Fibroblast of skin of left biceps (primary cell): ENCODE results near the gene ATP9A.
A peak's percentile ranks its signal among the peaks of the same experiment; 100 is the strongest.
"Not testable (repeated sequence)": the region's sequence is repeated elsewhere in the genome, so short reads cannot be mapped to it uniquely, and the experiment has no call there.

Experiments used
- DNase-seq, 2 experiments: peaks; one replicate each; pipeline ENCODE4 v3.0.0-alpha.2; 2013; ENCODE audit warnings: low read depth in 2 of 2

ATP9A gene

DNA sequence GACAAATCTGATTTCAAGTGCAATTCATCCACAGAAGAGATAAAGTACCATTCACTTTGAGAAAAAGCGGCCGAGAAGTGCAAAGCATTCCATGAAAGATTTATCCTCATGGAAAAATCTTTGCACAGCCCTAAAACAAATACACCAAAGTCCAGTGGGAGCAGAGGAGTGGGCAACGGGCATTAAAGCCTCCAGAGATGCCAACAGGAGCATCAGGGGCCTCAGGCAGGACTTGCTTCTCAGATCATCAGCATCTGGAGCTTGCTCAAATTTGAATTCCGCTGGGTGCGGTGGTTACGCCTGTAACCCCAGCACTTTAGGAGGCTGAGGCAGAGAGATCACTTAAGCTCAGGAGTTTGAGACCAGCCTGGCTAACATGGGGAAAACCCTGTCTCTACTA, 115.0 kb downstream of the ATP9A start:
- no peak for DNase-seq

DNA sequence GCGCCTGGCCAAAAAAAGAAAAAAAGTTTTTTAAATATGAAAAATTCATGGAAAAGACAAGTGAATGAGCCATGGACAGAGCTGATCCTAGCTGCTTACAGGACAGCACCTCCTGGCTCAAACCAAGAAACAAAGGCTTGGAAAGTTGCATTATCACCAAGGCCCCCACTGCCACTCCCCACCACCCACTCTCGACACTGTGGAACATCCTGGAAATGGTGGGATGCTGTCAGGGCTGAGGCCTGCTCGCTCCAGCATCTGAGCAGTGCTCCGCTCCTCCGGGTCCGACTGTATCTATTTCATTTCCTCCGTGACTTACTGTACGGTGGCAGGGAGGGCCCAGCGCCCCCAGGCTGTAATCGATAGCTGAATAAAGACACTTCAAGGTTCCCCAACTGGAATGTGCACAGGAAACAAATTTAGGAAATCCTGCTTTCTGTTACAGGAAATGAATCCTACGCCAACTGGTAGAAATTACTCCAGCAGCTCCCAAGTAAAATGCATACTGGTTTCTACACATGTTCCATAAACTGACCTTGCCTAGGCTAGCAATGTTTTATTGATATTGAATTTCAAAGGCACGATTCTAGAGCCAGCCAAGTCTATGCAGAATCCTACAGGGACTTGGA, 116.2 kb downstream of the ATP9A start:
- DNase-seq, result no peak

DNA sequence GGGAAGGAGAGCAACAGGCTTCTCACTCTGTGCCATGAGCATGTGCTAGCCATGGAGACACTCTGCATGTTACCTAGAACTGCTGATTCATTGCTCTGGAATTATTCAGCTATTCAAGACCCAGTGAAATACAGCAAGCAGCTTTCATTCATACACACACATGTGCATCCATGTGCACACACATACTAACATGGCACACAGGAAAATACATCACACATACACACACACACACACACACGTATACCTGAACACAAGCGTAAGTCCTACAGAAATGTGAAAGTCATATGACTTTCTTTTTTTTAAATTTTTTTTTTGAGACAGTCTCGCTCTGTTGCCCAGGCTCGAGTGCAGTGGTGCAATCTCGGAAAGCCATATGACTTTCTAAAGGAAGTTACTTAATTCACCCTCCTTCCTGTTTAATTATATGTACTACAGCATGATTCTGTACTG, 117.5 kb downstream of the ATP9A start:
- peak in 1 of 2 experiments; percentile 41 for DNase-seq

DNA sequence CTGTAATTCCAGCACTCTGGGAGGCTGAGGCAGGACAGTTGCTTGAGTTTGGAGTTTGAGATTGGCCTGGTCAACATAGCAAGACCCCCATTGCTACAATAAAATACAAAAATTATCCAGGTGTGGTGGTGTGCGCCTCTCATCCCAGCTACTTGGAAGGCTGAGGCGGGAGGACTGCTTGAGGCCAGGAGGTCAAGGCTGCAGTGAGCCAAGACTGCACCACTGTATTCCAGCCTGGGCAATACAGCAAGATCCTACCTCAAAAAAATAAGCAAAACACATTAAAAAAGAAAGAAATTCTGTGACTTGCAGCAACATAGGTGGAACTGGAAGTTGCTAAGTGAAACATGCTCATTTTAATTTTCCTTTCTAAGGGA, 119.6 kb downstream of the ATP9A start:
- no peak for DNase-seq

DNA sequence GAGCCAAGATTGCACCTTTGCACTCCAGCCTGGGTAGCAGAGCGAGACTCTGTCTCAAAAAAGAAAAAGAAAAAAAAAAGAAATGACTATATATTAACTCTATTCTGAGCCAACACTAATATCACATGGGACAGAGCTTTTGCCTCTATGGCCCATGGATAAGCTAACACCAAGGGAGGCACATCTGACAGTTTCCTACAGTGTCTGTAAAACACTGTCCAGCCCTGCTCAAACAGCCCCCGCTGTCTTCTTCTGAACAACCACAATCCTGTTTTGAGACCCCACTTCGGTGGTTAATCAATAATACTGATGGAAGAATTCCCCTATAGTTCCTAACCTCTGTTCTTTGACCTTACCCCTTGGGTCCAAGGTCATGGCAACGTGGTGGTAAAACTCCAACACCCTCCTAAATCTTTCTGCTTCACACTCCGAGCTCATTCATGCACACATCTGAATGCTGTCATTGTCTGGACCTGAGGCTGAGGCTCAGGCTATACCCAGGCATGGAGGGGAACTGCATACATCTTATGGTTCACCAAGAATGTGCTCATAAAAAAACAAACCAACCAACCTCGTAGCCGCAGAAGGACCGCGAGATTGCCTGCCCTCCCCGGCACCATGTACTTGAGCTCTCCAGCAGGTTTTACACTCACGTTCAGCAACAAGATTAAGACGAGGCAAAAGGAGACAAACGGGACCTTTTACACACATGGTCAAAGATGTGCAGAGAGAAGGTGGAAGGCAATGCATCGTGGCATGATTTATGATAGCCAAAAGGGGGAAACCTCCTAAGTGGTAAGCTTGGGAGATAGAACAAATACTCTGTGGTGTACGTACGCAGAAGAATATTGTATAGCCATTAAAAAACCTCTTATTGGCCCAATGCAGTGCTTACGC, 120.3 kb downstream of the ATP9A start:
- DNase-seq, result no peak

DNA sequence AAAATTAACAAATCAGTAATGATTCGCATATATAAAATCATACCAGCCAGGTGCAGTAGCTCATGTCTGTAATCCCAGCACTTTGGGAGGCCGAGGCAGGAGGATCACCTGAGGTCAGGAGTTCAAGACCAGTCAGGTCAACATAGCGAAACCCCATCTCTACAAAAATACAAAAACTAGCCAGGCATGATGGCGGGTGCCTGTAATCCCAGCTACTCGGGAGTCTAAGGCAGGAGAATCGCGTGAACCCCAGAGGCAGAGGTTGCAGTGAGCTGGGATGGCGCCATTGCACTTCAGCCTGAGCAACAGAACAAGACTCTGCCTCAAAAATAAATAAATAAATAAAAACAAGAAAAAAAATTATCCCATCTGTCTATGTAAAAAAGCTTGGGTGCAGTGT, 124.4 kb downstream of the ATP9A start:
- DNase-seq, result not testable (repeated sequence)

DNA sequence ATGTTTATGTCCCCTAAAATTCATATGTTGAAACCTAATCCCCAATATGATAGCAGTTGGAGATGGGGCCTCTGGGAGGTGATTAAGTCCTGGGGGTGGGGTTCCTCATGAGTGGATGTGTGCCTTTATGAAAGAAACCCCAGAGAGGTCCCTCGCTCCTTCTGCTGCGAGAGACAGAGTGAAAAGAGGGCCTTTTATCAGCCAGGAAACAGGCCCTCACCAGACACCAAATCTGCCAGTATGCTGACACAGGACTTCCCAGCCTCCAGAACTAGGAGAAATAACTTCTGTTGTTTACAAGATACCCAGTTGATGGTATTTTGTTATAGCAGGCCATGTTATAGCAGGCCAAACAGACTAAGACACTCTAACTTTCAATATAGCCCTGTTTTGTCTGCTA, 124.8 kb downstream of the ATP9A start:
- DNase-seq, result no peak

DNA sequence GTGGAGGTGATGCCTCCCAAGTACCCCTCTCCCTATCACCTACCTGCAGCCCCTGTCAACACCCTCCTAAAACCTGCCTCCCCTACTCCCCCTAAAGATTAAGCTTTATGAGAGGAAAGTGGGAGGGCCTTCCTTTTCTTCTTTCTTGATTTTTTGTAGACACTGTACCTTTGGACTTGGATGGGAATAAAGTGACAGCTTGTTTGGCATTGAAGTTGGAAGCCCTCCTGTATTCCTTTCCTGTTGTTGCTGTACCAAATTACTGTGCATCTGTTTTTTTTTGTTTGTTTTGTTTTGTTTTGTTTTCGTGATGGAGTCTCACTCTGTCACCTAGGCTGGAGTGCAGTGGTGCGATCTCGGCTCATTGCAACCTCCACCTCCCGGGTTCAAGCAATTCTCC, 126.3 kb downstream of the ATP9A start:
- DNase-seq, result no peak

DNA sequence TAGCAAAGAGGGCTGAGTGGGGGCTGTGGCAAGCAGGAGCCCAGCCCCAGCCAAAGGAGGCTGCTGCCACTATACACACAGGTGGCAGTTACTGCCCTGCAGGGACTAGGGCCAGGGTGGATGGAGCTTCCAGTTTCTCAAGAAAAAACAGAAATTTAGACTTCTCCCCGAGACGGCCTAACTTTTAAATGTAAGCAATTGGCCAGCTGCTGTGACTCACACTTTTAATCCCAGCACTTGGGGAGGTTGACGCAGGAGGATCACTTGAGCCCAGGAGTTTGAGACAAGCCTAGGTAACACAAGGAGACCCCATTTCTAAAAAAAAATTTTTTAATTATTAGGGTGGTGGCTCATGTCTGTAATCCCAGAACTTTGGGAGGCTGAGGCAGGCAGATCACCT, 127.4 kb downstream of the ATP9A start:
- DNase-seq, result no peak

DNA sequence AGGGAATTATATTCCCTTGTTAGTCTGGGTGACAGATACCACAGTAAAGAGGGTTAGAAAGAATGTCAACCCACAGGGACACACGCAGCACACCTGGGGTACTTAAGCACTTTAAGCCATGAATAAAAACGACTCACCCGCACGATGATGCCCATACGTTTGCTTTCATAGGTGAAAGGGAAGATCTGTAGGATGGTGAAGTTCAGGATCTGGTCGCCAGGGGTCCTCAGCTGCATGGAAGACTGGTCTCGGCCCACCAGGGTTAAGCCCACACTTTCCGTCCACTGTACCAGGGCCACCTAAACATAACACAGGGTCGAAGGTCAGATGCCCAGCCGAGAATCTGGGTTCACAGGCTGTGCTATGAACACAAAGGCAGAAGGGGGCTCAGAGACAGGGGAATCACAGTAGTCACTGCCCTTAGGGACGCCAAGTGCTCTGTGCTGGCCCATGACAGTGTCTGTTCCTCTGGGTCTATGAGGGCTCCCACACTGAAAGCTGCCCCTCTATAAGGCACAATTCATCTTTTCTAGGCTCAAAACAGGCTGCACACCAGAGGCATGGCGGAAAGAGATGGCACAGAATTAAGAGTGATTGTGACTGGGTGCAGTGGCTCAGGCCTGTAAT, 128.9 kb downstream of the ATP9A start:
- no peak for DNase-seq

DNA sequence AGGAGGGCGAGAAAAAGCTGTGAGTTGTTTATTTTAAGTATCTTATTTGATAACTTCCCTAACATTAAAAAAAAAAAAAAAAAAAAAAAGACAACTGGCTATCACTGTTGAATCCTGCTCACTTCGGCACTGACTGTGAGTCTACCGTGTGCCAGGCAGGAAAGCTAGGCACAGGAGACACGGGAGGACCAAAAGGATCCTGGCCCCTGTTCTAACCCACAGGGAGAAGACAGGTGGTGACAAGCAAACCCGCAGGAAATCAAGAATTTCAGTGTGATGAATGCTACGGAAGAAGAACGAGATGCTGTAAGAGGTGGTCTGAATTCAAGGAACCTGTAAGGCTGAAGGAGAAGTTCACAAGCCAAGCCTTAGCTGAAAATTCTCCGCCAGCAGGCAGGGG, 130.9 kb downstream of the ATP9A start:
- DNase-seq, result no peak

DNA sequence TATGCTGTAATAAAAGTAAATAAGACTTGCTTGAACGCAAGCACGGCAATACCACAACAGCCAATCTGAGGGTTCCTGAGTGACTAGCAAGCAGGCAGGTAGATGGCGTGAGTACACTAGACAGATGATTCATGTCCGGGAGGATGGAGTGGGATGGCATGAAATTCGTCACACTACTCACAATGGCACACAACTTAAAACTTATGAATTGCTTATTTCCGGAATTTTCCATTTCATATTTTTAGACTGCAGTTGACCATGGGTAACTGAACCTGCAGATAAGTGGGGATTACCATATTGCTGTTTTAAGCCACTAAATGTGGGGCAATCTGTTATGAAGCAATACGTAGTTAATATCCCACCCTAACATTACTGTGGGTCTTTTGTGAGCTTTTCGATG, 132.1 kb downstream of the ATP9A start:
- DNase-seq, result no peak

DNA sequence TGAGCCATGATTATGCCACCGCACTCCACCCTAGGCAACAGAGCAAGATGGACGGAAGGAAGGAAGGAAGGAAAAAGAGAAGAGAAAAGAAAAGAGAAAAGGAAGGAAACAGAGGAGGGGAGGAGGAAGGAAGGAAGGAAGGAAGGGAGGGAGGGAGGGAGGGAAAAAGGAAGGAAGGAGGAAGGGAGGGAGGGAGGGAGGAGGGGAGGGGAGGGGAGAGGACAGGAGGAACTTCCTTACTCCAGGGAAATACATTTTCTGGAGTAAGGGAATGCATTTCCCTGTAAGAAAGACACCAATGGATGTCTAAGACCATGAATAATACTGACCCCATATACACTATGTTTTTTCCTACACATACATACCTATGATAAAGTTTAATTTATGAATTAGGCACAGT, 132.5 kb downstream of the ATP9A start:
- no peak for DNase-seq

DNA sequence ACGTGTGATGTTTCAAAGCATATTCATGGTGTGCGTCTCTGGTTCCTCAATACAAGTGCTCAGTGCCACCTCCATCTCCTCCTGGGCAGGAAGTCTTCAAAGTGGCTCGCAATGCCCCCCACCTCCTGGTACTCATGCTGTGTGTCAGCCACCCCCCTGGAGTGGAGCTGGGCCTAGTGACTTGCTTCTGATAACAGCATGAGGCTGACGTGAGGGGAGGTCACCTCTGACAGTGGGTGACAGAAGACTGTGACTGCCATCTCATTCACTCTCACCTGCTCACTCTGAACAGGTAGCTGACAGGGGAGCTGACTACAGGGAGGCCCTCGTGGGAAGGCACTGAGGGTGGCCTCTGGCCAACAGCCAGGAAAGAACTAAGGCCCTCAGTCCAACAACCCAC, 133.3 kb downstream of the ATP9A start:
- no peak for DNase-seq

DNA sequence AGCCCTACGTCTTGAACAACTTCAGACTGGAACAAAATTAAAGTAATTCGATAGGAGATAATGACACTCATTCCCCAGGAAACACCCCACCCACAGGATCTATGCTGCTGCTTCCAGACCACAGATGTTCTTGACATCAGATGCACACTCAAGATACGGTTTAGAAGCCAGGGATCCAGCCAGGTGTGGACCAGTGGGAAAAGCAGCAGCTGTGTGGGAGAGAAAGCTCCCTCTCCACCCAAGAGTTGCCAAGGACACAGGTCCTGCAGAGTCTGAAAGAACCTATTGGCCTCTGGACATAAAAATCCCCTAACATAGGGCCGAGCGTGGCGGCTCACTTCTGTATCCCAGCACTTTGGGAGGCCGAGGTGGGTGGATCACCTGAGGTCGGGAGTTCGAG, 133.9 kb downstream of the ATP9A start:
- DNase-seq, result no peak

DNA sequence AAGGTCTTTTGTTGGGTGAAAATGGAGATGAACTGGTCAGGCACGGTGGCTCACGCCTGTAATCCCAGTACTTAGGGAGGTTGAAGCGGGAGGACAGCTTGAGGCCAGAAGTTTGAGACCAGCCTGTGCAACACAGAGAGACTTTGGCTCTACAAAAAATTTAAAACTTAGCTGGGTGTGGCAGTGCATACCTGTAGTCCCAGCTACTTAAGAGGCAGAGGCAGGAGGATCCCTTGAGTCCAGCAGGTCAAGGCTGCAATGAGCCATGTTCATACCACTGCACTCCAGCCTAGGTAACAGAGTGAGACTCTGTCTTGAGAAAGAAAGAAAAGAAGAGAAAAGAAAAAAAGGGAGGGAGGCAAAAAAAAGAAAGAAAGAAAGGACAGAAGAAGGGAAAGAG, 134.8 kb downstream of the ATP9A start:
- DNase-seq, result no peak

DNA sequence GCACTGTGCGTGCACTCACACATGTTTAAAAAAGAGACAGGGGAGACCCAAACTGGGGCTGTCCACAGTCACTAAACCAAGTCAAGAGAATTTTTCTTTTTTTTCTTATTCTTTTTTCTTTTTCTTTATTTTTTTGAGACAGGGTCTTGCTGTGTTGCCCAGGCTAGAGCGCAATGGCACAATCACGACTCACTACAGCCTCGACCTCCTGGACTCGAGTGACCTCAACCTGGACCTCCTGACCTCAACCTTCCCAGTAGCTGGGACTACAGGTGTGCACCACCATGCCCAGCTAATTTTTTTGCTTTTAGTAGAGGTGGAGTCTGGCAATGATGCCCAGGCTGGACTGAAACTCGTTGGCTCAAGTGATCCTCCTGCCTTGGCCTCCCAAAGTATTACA, 136.2 kb downstream of the ATP9A start:
- no peak for DNase-seq

DNA sequence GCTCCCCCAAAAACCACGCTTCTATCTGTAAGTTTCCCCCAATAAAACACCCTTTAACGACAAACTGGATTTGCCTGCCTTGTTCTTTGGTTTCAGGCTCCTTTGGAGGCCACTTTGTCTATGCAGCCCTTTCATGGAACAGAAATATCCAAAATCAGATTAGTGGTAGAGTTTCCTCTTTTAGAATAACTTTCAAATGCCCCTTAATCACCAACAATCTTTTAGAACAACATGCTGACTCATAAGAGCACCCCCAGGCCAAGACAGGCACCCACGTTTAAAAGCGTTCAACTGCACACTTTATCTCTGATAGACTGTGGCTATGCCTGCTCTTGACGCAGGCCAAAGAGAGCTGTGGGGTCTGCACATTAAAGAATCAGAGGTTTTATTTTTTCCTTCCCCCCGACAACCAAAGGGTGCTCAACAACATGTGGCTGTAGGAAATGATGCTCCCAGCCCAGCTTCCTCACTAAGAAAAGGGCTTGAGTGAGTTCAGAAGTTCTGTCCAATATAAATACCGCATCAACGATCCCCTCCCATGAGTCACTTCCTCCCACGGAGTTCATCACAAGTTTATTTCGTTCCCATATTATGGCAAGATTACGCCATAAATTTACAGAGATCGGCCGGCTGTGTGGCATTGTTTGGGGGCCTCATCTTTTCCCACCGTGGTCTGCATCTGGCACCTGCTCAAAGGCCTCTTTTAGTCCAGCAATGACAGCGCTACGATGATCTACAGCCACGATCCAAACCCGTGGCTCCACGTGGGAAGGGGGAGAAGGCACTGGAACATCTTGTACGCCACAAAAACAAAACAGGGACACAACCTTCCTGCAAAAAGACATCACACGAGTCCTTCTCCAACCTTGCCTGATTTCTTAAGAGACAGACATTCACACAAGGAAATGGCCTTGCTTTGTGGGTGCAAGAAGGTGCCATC, 136.9 kb downstream of the ATP9A start:
- DNase-seq, result peak; percentile 89 to 90

DNA sequence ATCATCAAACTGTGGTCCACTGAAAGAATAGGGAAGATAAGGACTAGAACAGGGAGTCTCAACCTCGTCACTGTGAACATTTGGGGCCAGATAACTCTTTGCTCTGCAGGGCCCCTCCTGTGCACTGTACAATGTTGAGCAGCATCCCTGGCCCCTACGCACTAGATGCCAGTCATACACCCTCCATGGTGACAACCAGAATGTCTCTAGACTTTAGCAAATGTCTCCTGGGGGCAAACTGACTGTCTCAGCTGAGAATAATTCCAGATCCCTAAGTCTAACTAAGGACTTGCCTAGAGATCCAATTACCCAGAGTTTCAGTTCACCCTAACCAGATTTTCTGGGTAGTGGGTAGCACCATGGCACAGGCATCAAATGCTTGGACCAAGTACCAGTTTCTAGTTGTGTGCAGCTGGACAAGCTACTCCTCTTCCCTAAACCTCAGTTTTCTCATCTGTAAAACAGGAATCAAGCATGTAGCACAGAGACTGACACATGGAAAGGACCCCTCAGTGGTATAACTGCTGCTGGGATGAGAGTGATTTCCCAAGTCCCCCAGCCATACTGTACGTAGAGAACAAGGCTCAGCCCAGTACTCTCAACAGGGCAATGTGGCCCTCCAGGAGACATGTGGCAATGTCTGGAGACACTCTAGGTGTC, 138.7 kb downstream of the ATP9A start:
- DNase-seq, result no peak

DNA sequence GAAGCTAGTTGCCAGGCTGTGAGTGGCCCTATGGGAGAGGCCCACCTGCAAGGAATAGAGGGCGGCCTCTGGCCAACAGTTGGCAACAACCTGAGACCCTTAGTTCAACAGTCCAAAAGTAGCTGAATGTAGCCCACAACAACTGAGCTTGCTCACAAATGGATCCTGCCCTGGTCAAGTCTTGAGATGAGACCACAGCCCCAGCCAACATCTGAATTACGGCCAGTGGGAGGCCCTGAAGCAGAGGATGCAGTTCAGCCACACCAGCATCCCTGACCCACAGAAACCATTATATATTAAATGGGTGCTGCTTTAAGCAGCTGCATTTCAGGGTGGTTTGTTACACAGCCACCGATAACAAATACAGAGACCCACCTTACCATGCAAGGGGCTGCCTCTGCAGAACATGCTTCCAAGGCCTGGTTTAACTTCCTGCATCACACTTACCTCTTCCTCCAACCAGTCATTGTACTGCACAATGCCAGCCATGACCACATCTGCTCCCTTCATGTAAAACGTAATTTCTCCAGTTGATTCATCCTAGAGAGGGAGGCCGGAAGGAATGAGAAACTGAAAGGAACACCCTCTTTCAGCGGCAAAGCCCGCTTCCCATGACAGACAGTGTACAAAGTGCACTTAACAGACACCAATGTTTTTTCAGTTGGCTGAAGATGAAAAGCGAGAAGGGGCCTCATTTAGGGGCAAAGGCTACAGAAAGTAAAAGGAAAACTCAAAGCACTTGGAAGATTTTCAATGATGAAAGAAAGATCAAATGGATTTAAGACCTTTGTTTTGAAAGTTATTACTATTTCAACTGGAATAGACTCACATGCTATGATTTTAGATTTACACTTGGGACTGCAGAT, 139.4 kb downstream of the ATP9A start:
- no peak for DNase-seq
